Measurements from ENCODE around the gene NDST1. TPM values are rescaled to one million over a fixed set of nuclear protein-coding genes. Genes with fewer than 3 reads are reported as not detected.

The NDST1 gene
- total RNA-seq, 1 donor from 2014 or later = 321 TPM

DNA sequence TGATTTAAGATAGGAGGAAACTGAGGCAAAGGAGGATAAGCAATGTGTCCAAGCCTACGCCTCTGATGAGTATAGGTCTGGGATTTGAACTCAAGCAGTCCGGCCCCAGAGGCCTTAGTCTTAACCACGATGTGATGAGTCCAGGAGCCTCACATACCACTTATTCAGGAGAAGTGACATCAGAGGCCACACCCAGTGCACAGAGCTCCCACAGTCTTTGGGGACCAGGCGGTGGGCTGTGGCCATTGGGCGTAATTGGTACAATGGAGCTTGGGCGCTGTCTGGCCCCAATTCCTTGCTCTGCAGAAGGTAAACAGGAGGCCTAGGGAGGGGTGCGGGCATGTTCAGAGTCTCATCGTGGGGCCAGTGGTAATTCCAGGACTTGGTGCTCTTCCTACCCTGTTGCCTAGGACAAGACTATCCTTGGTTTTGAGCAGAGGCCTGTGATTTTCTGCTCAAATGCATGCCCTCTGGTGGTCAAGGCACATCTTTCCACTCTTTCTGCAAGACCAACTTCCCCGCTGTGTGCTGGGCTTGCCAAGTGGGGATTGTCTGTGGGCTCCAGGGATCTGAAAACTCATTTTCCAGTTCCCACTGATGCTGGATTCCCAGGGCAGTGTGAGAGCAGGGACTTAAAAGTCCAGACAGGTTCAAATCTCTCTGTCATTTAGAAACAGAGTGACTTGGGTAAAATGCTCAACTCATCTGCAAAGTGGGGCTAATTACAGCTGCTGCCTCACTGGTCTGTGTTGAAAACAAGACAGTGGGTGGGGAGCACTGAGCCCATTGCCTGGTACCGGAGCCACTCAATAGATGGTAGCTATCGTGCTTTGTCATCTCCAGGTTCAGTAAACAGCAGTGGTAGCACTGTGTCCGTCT, 15.8 kb downstream of the NDST1 start:
- peak overlapping the region; percentile 75 for H3K27ac Mint-ChIP-seq (ENCODE audit: unreplicated experiment)
- Histone ChIP-seq H3K27me3 (ENCODE audit: insufficient read depth, low read length) (no peaks in the 10 kb centered on the region), H3K9me3 (ENCODE audit: insufficient read depth, low read depth, low read length) (no peaks in the 10 kb centered on the region), H4K20me1 (ENCODE audit: insufficient read depth, low read length) (peaks cover 89% of the 10 kb centered on the region), H2AFZ (ENCODE audit: low read depth, low read length) (no peak overlapping the region), H3K27ac (ENCODE audit: low read depth, low read length) (no peak overlapping the region), H3K4me1 (ENCODE audit: insufficient read depth, low read length) (peaks cover 28% of the 10 kb centered on the region), H3K36me3 (ENCODE audit: insufficient read depth, low read length) (peaks cover 8% of the 10 kb centered on the region), H3K4me3 (ENCODE audit: insufficient read depth, low read depth, low read length) (no peak overlapping the region), H3K4me2 (ENCODE audit: low read length) (no peak overlapping the region), H3K9ac (ENCODE audit: low read length) (peak overlapping the region; percentile 5), H3K79me2 (ENCODE audit: insufficient read depth, low read length) (peaks cover 98% of the 10 kb centered on the region)
- no peak for FAIRE-seq
- peak; percentile 59 for DNase-seq (ENCODE audit: low read depth)
- peaks cover 50% of the 10 kb centered on the region for H3K4me1 Mint-ChIP-seq (ENCODE audit: low read depth, unreplicated experiment)
- no peaks in the 10 kb centered on the region for H3K27me3 Mint-ChIP-seq (ENCODE audit: low read depth, unreplicated experiment)
- peaks cover 10% of the 10 kb centered on the region for H3K36me3 Mint-ChIP-seq (ENCODE audit: low read depth, unreplicated experiment)
- H3K9me3 Mint-ChIP-seq (ENCODE audit: unreplicated experiment) = no peaks in the 10 kb centered on the region
- no peak for TF ChIP-seq EZH2 (IDR thresholded peaks at IDR 0.05; ENCODE audit: insufficient read depth, low read length)
- TF ChIP-seq, protein P1, sequence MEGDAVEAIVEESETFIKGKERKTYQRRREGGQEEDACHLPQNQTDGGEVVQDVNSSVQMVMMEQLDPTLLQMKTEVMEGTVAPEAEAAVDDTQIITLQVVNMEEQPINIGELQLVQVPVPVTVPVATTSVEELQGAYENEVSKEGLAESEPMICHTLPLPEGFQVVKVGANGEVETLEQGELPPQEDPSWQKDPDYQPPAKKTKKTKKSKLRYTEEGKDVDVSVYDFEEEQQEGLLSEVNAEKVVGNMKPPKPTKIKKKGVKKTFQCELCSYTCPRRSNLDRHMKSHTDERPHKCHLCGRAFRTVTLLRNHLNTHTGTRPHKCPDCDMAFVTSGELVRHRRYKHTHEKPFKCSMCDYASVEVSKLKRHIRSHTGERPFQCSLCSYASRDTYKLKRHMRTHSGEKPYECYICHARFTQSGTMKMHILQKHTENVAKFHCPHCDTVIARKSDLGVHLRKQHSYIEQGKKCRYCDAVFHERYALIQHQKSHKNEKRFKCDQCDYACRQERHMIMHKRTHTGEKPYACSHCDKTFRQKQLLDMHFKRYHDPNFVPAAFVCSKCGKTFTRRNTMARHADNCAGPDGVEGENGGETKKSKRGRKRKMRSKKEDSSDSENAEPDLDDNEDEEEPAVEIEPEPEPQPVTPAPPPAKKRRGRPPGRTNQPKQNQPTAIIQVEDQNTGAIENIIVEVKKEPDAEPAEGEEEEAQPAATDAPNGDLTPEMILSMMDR (IDR thresholded peaks at IDR 0.05; ENCODE audit: insufficient read depth, low read depth, low read length) = peak; percentile 71
- peak overlapping the region; percentile 64 for H3K4me3 Mint-ChIP-seq (ENCODE audit: unreplicated experiment)

DNA sequence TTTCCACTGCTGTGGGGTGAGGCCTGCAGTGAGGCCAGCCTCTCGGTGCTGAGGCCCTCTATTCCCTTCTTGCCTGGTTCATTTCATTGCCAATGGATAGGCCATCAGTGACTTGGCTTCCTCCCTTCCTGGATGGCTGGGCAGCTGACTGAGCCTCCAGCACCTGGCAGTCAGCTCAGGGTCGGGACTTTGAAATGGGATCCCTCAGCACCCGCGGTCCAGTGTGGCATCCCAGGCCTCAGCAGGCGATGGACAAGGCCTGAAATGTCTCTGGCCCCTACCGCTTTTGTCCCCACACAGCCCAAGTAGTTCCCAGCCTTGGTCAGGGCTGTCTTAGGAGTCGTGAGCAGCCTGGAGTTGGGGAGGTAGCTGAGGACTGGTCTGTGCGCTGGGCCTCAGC, 17.2 kb downstream of the NDST1 start:
- Mint-ChIP-seq H3K9me3 (ENCODE audit: unreplicated experiment) (no peaks in the 10 kb centered on the region), H3K27me3 (ENCODE audit: low read depth, unreplicated experiment) (no peaks in the 10 kb centered on the region), H3K4me1 (ENCODE audit: low read depth, unreplicated experiment) (peaks cover 48% of the 10 kb centered on the region), H3K36me3 (ENCODE audit: low read depth, unreplicated experiment) (peaks cover 7% of the 10 kb centered on the region), H3K27ac (ENCODE audit: unreplicated experiment) (no peak overlapping the region), H3K4me3 (ENCODE audit: unreplicated experiment) (no peak overlapping the region)
- no peak overlapping the region for H3K4me2 ChIP-seq (ENCODE audit: low read length)
- peaks cover 9% of the 10 kb centered on the region for H3K36me3 ChIP-seq (ENCODE audit: insufficient read depth, low read length)
- no peak overlapping the region for H3K4me3 ChIP-seq (ENCODE audit: insufficient read depth, low read depth, low read length)
- no peak overlapping the region for H3K27ac ChIP-seq (ENCODE audit: low read depth, low read length)
- DNase-seq (ENCODE audit: low read depth) (no peak), FAIRE-seq (no peak)
- H3K9ac ChIP-seq (ENCODE audit: low read length) = no peak overlapping the region
- no peaks in the 10 kb centered on the region for H3K9me3 ChIP-seq (ENCODE audit: insufficient read depth, low read depth, low read length)
- H3K79me2 ChIP-seq (ENCODE audit: insufficient read depth, low read length) = peaks cover 98% of the 10 kb centered on the region
- no peak overlapping the region for H2AFZ ChIP-seq (ENCODE audit: low read depth, low read length)
- H4K20me1 ChIP-seq (ENCODE audit: insufficient read depth, low read length) = peaks cover 93% of the 10 kb centered on the region
- TF ChIP-seq, protein P1 (IDR thresholded peaks at IDR 0.05; ENCODE audit: insufficient read depth, low read depth, low read length) = no peak
- TF ChIP-seq EZH2 (IDR thresholded peaks at IDR 0.05; ENCODE audit: insufficient read depth, low read length) = no peak
- no peaks in the 10 kb centered on the region for H3K27me3 ChIP-seq (ENCODE audit: insufficient read depth, low read length)
- H3K4me1 ChIP-seq (ENCODE audit: insufficient read depth, low read length) = peaks cover 28% of the 10 kb centered on the region

DNA sequence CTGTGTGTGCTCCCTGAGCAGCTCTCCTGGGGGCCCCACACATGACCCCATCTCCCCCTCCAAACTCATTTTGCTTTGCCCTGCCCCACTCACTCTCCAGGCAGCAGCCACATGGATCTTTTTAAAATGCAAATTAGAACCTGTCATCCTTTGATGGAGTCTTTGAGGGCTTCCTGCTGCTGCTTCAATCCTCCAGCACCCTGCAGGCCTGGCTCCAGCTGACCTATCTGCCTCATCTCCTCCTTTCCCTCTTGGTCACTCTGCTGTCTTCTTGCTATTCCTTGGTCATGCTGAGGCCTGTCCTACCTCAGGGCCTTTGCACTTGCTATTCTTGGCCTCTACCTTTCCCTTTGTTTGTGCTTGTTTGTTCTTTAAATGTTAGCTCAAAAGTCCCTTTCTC, 17.9 kb downstream of the NDST1 start:
- Histone ChIP-seq H3K36me3 (ENCODE audit: insufficient read depth, low read length) (peaks cover 10% of the 10 kb centered on the region), H3K79me2 (ENCODE audit: insufficient read depth, low read length) (peaks cover 98% of the 10 kb centered on the region), H3K27ac (ENCODE audit: low read depth, low read length) (no peak overlapping the region), H3K9ac (ENCODE audit: low read length) (no peak overlapping the region), H3K27me3 (ENCODE audit: insufficient read depth, low read length) (no peaks in the 10 kb centered on the region), H2AFZ (ENCODE audit: low read depth, low read length) (no peak overlapping the region), H3K4me2 (ENCODE audit: low read length) (no peak overlapping the region), H3K4me3 (ENCODE audit: insufficient read depth, low read depth, low read length) (no peak overlapping the region), H3K4me1 (ENCODE audit: insufficient read depth, low read length) (peaks cover 28% of the 10 kb centered on the region), H3K9me3 (ENCODE audit: insufficient read depth, low read depth, low read length) (no peaks in the 10 kb centered on the region), H4K20me1 (ENCODE audit: insufficient read depth, low read length) (peaks cover 92% of the 10 kb centered on the region)
- TF ChIP-seq, protein P1 (IDR thresholded peaks at IDR 0.05; ENCODE audit: insufficient read depth, low read depth, low read length) = no peak
- no peak for TF ChIP-seq EZH2 (IDR thresholded peaks at IDR 0.05; ENCODE audit: insufficient read depth, low read length)
- peaks cover 47% of the 10 kb centered on the region for H3K4me1 Mint-ChIP-seq (ENCODE audit: low read depth, unreplicated experiment)
- peaks cover 7% of the 10 kb centered on the region for H3K36me3 Mint-ChIP-seq (ENCODE audit: low read depth, unreplicated experiment)
- FAIRE-seq (no peak), DNase-seq (ENCODE audit: low read depth) (no peak)
- peak overlapping the region; percentile 28 for H3K27ac Mint-ChIP-seq (ENCODE audit: unreplicated experiment)
- H3K4me3 Mint-ChIP-seq (ENCODE audit: unreplicated experiment) = peak overlapping the region; percentile 36
- H3K9me3 Mint-ChIP-seq (ENCODE audit: unreplicated experiment) = no peaks in the 10 kb centered on the region
- no peaks in the 10 kb centered on the region for H3K27me3 Mint-ChIP-seq (ENCODE audit: low read depth, unreplicated experiment)

Data from astrocyte (in vitro differentiated cells and primary cell).